Activated gamma-delta T cell treated with anti-CD3 and anti-CD28 coated beads, Interleukin-2, amount 50 U/mL, for 16 hours (primary cell): Measurements from ENCODE around the gene PUM1.
"Not testable (repeated sequence)": the region's sequence is repeated elsewhere in the genome, so short reads cannot be mapped to it uniquely, and the experiment has no call there.

Source experiments
- DNase-seq: peaks from one replicate; pipeline ENCODE4 v3.0.0-alpha.2; 2020; ENCODE audit warnings: low read depth

The PUM1 gene

DNA sequence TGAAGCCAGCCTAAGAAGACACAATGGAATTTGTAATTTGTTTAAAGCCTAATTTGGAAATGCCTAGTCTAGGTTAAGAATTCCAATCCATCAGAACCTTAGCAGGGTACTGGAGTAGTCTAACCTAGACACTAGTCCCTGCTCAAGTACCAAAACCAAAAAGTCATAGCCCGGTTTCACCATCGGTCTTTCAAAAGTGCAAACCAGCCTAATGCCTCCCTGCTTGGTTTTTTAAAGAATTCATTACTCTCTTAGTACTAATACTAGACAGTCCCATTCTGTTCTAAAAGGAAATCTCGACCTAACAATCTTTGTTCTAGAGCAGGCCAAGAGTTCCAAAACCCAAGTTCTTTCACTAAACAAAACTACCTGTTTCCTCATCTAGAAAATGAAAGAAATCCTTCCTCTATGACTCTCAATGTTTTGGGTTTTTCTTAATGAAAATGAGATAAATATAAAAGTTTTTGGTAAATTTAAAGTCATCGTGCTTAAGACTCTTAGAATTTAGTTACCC lies 2.6 kb downstream of the PUM1 start:
- no peak for DNase-seq

DNA sequence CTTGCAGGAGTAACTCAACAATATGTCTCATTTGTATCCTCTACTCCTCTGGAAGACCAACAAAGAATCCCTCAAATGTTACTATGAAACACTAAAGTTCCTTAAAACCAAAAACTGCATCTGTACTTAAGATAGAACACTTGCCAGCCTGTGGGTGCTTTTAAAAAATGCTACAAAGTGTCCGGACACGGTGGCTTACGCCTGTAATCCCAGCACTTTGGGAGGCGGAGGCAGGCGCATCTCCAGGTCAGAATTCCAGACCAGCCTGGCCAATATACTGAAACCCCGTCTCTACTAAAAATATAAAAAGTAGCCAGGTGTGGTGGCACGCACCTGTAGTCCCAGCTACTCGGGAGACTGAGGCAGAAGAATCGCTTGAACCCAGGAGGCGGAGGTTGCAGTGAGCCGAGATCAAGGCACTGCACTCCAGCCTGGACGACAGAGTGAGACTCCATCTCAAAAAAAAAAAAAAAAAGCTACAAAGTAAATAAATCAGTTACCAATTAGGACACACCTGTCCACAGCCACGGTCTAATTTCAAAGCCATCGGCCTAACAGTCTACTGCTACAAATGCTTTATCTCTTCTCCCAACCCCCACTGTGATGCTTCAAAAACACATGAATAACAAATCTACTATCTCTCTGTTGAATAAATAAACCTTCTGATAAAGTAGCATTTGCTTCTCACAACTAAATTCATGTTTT lies 3.2 kb downstream of the PUM1 start:
- DNase-seq = not testable (repeated sequence)

DNA sequence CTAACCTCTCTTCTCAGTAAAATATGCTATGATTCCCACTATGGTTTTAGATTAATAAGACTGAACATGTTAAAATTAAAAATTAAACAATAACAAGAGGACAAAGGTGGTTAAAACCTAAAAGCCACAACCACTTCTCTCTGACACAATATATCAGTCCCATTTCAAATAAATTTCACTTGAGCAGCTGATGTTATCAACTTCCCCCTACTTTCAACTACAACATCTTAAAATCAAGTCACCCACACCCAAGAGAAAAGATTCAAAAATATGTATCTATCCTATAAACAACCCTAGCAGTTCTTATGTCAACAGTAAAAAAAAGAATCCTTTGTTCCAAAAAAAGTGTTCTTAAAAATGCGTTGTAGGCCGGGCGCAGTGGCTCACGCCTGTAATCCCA lies 7.5 kb downstream of the PUM1 start:
- DNase-seq = no peak

DNA sequence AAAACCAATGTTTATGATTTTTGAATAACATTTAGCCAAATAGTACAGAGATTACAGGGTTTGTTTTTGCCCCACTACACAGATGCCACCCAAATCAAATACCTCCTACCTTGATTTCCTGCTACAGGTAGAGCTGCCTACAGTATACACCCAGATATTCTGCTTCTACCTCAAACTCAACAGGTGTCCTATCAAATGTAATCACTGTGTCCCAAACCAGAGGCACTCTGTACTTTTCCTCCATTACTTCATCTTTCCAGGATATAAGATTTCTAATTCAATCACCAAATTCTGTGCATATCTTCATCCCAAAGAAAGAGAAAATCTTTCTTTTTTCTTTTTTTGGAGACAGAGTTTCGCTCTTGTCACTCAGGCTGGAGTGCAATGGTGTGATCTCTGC lies 9.6 kb downstream of the PUM1 start:
- no peak for DNase-seq

DNA sequence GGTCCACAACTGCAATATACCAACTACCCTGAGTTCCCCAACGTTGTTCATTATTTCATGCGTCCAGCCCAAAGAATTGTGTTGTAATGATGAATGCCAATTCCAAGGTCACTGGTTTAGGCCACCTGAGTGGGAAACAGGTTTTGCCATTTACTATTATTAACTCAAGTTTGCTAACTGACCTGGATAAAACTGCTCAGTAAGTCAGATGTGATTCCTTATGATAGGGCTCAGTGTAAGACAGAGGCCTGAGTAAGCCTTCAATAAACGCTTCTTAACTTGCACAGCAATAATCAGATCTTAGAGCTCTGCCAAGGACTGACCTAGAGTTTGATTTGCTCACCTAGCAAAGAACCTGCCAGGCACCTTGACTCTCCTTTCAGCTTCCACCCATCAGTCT lies 10.0 kb downstream of the PUM1 start:
- no peak for DNase-seq

DNA sequence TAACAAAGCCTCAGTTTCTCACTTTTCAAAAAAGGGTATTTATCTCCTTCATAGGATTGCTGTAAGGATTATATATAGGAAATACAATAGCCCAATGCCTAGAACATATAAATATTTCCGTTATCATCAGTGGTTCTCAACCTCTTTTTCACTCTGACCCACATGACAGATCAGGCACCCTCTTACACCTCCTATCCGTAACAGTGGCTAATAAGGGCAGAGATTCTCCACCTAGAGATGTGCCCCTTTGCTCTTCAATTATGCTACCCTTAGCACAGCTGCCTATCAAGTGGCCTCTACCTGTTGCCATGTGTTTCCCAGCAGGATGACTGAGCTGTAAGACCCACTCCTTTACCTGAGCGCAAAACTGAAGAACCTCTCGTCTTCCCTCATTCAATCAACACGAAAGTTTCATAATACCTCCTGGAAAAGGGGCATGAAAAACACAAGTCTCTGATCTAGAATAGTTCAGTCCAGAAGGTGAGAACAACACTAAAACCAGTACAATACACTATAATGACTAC lies 10.5 kb downstream of the PUM1 start:
- DNase-seq = no peak

DNA sequence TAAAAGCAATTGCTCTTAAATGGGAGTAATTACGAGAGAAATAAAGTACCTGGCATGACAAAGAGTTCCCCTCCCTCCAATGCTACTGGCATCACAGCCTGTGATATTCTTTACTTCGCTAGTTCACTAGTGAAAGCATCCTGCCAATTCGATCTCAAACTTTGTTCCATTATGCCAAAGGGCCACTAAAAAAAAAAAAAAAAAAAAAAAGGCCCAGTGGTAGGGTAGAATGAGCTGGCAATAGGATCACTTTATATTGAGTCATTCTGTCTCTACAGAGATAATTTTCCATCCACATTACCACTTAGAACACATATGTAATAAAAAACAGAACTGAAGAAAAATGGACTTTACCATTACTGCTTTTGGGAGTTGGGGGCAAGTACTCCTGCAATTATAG lies 11.2 kb downstream of the PUM1 start:
- no peak for DNase-seq

DNA sequence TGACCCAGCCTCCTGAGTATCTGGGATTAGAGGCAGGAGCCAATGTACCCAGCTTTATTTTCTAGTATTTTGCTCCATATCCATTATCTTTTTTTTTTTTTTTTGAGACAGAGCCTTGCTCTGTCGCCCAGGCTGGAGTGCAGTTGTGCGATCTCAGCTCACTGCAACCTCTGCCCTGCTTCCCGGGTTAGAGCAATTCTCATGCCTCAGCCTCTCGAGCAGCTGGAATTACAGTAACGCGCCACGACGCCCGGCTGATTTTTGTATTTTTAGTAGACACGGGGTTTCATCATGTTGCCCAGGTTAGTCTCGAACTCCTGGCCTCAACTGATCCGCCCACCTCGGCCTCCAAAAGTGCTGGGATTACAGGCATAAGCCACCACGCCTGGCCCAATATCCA lies 12.9 kb downstream of the PUM1 start:
- not testable (repeated sequence) for DNase-seq

DNA sequence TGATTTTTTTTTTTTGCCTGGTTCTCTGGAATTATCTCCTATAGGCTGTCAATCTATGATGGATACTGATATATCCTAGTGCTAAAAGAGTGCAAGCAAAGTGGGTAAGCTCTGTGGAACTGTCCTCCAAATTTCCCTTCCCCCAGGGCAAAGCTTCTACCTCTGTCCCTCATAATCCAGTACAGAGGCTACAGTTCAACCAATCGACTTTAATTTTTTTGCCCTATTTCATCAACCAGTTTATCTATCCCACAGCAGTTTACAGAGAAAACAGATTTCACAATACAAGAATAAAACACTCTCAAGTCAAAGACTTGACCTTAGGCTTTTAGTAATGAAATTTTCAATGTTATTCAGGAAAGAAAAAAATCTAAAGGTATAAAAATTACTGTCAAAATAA lies 13.9 kb downstream of the PUM1 start:
- DNase-seq = no peak

DNA sequence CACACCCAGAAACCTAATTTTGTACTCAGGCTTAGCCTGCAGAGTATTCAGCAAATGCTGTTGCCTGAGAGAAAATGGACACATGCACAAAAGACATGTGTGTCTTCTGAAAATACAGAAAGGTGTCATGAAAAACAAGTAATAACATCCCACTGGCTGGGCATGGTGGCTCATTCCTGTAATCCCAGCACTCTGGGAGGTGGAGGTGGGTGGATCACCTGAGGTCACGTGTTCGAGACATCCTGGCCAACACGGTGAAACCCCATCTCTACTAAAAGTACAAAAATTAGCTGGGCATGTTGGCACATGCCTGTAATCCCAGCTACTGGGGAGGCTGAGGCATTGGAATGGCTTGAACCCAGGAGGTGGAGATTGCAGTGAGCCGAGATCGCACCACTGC lies 18.0 kb downstream of the PUM1 start:
- not testable (repeated sequence) for DNase-seq

DNA sequence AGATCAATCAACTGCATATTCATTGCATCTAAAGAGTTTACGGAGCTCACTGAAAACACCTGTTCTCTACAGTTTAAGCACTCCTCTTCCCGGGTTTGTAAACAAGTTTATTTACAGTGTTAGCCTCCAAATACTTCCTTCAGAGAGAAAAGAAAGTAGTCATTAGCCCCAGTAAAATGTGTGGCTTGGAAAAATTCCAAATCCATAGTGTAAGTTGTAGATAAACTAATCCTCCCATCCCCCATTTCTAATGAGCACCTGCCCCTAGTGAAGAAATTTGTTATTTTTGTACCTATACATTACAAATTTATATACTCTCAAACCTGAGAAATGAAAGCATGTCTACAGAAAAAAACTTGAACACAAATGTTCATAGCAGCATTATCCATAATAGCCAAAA lies 21.9 kb downstream of the PUM1 start:
- DNase-seq = no peak

DNA sequence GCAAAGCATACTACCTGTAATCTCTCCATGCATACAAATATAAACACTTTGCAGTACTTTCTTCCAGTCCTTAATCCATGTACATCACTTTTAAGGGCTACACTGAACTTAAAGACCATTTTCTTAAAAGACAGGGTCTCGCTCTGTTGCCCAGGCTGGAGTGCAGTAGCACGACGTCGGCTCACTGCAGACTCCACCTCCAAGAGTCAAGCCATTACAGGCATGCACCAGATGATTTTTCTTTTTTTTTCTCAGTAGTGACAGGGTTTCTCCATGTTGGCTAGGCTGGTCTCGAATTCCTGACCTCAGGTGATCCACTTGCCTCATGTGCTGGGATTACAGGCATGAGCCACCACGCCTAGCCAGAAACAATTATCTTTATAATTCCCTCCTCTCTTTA lies 22.9 kb downstream of the PUM1 start:
- no peak for DNase-seq

DNA sequence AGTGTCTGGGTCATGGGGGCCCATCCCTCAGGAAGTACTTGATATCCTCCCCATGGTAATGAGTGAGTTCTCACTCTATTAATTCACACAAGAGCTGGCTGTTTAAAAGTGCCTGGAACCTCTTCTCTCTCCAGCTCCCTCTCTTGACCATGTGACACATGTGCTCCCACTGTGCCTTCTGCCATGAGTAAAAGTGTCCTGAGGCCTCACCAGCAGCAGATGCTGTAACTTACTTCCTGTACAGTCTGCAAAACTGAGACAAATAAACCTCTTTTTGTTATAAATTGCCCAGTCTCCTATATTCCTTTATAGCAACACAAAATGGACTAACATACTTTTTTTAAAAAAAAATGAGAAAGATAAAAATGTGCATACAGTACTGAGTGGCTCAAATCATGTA lies 24.0 kb downstream of the PUM1 start:
- DNase-seq = no peak

DNA sequence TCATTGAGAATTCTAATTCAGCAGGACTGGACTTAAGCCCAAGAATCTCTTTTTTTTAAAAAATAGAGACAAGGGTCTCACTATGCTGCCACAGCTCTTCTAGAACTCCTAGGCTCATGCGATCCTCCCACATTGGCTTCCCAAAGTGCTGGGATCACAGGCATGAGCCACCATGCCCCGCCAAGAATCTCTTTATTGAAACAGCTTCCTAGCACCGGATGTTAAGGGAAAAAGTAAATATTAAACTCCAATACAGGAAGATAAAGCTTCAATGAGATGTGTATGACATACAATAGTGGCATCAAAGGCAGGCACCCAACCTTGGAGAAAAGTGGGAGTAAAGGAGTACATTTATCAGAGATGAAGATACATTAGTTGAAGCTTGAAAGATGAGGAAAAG lies 25.5 kb downstream of the PUM1 start:
- DNase-seq = no peak

DNA sequence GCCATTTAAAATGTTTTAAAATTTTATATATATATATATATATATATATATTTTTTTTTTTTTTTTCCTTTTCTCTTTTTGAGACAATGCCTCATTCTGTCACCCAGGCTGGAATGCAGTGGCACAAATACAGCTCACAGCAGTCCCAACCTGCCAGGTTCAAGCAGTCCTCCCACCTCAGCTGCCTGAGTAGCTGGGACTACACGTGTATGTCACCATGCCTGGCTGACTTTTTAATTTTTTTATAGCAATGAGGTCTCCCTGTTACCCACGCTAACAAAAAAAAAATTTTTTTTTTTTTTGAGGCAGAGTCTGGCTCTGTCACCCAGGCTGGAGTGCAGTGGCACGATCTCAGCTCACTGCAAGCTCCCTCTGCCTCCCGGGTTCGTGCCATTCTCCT lies 26.6 kb downstream of the PUM1 start:
- not testable (repeated sequence) for DNase-seq

DNA sequence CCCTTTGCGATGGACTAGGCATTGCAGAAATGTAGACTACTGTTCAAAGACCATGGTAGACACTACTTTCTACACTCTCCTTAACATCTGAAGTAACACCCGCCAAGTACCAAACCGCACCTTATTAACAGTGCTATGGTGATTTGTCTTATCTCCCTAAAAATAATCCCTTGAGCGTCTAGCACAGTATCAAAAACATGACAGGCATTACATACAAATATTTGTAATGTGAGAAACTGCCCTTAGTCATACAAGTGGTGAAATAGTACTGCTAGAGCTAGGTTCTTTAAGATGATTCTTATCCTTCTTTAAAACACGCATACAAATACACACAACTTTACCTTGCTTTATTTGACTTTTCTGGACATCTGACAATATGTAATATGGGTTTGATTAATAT lies 27.2 kb downstream of the PUM1 start:
- no peak for DNase-seq

DNA sequence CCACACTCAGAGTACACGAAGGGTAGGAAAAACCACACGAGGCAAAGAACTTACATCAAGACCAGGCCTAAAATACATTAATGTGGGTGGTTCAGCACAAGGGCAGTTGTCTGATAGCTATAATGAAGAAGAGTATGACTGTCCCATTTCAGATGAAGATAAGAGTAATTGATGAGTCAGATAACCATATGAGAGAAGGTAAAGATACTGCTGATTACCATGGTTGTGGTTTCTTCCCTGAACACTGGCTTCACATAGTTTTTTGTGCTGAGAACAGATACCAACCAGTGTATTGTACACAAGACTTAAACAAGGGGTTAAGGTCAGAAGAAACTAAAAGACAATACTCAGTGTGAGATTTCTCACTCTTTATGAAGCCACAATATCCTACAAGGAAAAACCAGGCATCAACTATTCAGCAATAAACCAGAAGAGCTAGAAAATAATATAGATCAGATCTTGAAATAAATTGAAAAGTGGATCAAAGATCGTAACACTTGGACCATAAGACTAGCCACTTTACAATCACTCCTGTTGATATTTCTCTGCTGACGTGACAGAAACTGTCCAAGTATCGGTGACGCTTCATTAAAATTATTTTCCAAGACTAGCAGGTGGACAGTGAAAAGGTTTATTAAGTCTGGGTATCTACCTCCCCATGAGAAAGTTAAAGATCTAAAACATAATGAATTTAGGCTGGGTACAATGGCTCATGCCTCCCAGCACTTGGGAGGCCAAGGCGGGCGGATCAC lies 28.6 kb downstream of the PUM1 start:
- no peak for DNase-seq

DNA sequence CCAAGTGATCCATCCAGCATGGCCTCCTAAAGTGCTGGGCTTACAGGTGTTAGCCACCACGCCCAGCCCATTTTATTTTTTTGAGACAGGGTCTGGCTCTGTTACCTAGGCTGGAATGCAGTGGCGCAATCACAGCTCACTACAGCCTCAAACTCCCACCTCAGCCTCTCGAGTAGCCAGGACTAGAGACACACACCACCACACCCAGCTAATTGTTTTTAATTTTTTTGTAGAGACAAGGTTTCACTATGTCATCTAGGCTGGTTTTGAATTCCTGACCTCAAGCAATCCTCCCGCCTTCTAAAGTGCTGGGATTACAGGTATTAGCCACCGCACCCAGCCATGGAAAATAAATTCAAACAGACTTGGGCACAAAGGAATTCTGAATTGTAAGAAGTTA lies 31.9 kb downstream of the PUM1 start:
- DNase-seq = no peak

DNA sequence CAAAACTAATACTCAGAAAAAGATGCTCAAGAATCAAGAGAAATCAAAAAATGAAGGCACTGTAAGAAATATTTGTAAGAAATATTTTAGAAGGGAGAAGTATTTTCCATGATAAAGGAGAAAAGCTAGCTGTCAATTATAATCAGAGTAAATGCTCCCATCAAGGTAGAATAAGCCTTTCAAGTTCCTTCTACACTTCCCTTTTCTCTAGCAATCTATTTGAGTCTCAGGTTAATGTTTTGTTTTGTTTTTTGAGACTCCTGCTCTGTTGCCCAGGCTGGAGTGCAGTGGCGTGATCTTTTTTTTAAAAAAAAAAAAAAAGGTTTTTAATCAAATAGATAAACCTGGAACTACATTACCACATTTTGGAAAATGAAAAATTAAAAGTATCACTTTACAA lies 33.3 kb downstream of the PUM1 start:
- no peak for DNase-seq

DNA sequence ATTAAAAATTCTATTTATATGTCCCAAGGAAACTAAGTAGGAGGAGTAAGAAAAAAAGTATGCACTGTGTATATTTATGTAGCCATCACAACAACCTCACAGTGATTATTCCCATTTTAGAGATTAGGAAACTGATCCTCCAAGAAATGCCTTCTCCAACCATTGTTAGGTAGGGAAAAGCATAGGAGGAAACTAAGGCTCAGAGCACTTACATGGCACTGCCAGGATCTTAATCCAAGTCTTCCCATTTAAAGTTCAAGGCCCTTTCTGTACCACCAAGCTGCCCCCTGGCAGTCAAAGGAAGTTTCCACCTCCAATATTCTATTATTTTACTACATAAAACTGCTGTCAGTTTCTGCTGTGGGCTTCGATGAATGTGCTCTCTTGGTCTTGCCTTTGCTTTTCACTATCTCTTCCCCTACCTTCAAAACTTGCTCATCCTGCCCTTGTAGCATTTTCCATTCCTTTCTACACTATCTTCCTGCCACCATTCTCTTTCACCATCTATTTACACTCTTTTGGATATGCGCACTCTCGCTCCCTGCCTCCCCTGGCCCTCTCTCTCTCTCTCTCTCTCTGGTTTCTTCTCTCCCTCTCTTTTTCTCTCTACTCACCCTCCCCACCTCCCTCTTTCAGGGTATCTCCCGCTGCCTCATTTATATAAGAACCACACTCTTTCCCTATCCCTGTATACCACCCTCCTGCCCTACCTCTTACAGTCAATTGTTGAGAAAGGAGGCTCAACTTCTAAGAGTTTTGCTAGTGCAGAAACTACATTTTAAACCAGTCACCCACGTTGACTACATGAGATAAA lies 34.0 kb downstream of the PUM1 start:
- no peak for DNase-seq

DNA sequence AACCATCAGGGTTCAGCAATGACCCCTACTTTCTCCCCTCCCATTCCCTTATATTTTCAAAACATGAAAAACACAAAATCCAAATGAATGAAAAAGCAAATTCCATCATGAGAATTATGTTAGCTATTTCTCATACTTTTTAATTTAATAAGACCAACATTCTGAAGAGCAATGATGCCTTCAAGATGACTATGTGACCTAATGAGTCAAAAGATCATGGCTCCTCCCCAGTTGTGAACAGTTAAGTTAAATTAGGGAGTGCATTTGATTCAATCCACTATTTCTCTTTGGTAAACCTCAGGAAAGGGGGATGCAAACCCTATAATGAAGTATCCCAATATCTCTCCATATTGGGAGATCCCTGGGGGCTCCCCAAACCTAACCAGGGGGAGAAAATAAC lies 36.5 kb downstream of the PUM1 start:
- no peak for DNase-seq

DNA sequence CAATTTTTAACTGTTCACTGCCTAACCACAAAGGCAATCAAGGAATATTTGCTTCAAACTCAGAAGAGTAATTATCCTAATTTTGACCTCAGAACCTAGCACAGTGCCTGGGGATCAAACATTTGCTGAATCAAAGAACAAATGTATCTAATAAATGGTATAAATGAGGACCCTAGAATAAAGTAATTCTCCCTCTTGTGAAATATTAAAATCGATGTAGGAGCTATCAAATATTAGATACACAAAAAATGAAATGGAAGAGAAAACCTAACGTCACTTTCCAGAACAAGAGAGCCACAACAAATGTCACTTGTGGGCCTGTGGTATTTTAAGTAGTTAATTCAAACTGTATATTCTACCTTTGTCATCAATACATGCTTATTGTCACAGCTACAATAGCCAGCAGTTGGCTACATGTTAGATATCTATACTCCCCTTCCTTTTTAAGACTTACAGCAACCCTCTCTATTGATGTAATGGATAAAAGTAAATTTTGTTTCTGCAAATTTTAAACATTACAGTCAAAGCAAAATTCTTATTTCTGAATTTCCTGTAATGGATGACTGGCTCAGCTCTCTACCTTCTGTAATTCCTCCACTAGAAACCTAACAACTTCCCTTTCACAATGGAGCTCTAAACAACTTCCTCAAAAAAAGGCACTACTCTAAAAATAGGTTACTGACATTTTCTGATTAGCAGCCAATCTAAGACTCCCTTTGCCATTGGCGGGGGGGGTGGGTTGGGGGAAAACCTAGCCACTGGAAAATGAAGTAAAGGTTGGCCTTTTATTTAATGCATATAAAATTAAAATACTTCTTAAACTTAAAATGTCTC lies 37.6 kb downstream of the PUM1 start:
- no peak for DNase-seq
